ENCODE measurements around the gene PLXNA1. TPM values are rescaled to one million over a fixed set of nuclear protein-coding genes. Genes with fewer than 3 reads are reported as not detected.

PLXNA1 gene
- total RNA-seq, 3 donors from 2014 or later = 21.3 to 32.2 (median 25.9) TPM

GRCh38 chr3:126997455-126998038 lies 14.6 kb downstream of the PLXNA1 start:
- no peaks in the 10 kb centered on the region for H3K27me3 ChIP-seq
- H3K4me1 ChIP-seq = peaks cover 33 to 51% of the 10 kb centered on the region in 2 donors
- no peak overlapping the region for H3K4me3 ChIP-seq
- DNase-seq (ENCODE audit: low spot score in 2 of 2) = no peak
- intact Hi-C loops (cut with DNase I; ENCODE audit: low total_unique reads) = no loop called here
- TF ChIP-seq POLR2AphosphoS5 (IDR thresholded peaks at IDR 0.05) = no peak
- no peak for TF ChIP-seq POLR2A (IDR thresholded peaks at IDR 0.05)
- TF ChIP-seq, protein P1, sequence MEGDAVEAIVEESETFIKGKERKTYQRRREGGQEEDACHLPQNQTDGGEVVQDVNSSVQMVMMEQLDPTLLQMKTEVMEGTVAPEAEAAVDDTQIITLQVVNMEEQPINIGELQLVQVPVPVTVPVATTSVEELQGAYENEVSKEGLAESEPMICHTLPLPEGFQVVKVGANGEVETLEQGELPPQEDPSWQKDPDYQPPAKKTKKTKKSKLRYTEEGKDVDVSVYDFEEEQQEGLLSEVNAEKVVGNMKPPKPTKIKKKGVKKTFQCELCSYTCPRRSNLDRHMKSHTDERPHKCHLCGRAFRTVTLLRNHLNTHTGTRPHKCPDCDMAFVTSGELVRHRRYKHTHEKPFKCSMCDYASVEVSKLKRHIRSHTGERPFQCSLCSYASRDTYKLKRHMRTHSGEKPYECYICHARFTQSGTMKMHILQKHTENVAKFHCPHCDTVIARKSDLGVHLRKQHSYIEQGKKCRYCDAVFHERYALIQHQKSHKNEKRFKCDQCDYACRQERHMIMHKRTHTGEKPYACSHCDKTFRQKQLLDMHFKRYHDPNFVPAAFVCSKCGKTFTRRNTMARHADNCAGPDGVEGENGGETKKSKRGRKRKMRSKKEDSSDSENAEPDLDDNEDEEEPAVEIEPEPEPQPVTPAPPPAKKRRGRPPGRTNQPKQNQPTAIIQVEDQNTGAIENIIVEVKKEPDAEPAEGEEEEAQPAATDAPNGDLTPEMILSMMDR (IDR thresholded peaks at IDR 0.05) = no peak
- H3K9me3 ChIP-seq = no peaks in the 10 kb centered on the region
- H3K36me3 ChIP-seq = no peaks in the 10 kb centered on the region
- H3K27ac ChIP-seq = peak overlapping the region in 1 of 2 donors; percentile 93

- Histone ChIP-seq H3K4me3 (no peak overlapping the region), H3K4me1 (peaks cover 36 to 51% of the 10 kb centered on the region in 2 donors), H3K27ac (peak overlapping the region; percentile 41 to 93), H3K27me3 (no peaks in the 10 kb centered on the region), H3K9me3 (no peaks in the 10 kb centered on the region), H3K36me3 (no peaks in the 10 kb centered on the region)
- intact Hi-C loops (cut with DNase I; ENCODE audit: low total_unique reads) = no loop called here
- DNase-seq (ENCODE audit: low spot score in 2 of 2) = no peak
- TF ChIP-seq, protein P1 (IDR thresholded peaks at IDR 0.05) = no peak
- TF ChIP-seq POLR2AphosphoS5 (IDR thresholded peaks at IDR 0.05) (no peak), POLR2A (IDR thresholded peaks at IDR 0.05) (no peak)
Measured at GRCh38 chr3:126998320-126998719, 15.4 kb downstream of the PLXNA1 start.

DNA sequence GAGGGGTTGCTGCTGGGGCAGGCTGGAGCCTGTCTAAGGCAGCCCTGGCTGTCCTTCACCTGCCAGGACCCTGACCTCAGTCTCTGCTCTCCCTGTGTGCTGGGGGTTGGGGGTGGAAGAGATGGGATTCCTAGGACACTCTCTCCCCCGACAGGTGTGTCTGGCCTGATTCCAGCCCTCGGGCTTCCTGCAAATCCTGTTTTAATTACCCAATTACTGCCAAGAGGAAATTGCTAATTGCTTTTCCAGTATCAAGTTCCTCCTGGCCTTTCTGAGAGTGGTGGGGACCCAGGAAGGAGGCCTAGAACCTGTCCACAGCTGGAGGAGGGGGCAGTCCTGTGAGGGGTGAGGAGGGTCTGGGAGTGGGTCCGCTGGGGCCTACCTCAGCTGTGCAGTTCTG lies 15.8 kb downstream of the PLXNA1 start:
- intact Hi-C loops (cut with DNase I; ENCODE audit: low total_unique reads) = no loop called here
- no peaks in the 10 kb centered on the region for H3K27me3 ChIP-seq
- no peaks in the 10 kb centered on the region for H3K36me3 ChIP-seq
- peaks cover 36 to 48% of the 10 kb centered on the region in 2 donors for H3K4me1 ChIP-seq
- DNase-seq (ENCODE audit: low spot score in 2 of 2) = no peak
- H3K9me3 ChIP-seq = no peaks in the 10 kb centered on the region
- peak overlapping the region; percentile 41 to 93 for H3K27ac ChIP-seq
- TF ChIP-seq, protein P1 (IDR thresholded peaks at IDR 0.05) = no peak
- no peak for TF ChIP-seq POLR2A (IDR thresholded peaks at IDR 0.05)
- TF ChIP-seq POLR2AphosphoS5 (IDR thresholded peaks at IDR 0.05) = no peak
- H3K4me3 ChIP-seq = peak overlapping the region in 1 of 3 donors; percentile 23

DNA sequence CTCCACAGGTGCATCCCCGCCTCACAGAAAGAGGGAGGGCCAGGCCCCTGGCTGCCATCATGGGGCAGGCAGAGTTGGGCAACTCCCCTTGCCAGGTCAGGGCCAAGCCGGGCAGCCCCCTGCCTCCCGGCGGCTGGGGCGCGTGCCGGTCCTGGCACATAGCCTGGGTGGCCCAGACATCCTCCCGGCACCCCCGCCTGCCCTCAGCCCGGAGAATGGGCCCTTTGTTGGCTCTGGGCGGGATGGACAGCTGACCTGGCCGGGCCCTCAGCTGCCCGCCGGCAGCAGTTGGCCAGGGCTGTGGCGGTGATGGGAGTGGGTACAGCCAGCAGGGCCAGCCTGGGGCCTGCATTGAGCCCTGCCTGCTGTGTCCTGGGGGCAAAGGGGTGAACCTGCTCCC lies 16.5 kb downstream of the PLXNA1 start:
- intact Hi-C loops (cut with DNase I; ENCODE audit: low total_unique reads) = no loop called here
- Histone ChIP-seq H3K36me3 (no peaks in the 10 kb centered on the region), H3K27me3 (no peaks in the 10 kb centered on the region), H3K9me3 (no peaks in the 10 kb centered on the region), H3K4me1 (peaks cover 33 to 41% of the 10 kb centered on the region in 2 donors), H3K27ac (peak overlapping the region; percentile 41 to 93), H3K4me3 (peak overlapping the region in 1 of 3 donors; percentile 23)
- TF ChIP-seq, protein P1 (IDR thresholded peaks at IDR 0.05) = no peak
- TF ChIP-seq POLR2AphosphoS5 (IDR thresholded peaks at IDR 0.05) = no peak
- TF ChIP-seq POLR2A (IDR thresholded peaks at IDR 0.05) = no peak
- DNase-seq (ENCODE audit: low spot score in 2 of 2) = no peak

- Histone ChIP-seq H3K4me3 (no peak overlapping the region), H3K4me1 (peaks cover 26 to 34% of the 10 kb centered on the region in 2 donors), H3K27me3 (no peaks in the 10 kb centered on the region), H3K36me3 (no peaks in the 10 kb centered on the region), H3K27ac (peak overlapping the region in 1 of 2 donors; percentile 93), H3K9me3 (no peaks in the 10 kb centered on the region)
- no peak for TF ChIP-seq POLR2AphosphoS5 (IDR thresholded peaks at IDR 0.05)
- no peak for TF ChIP-seq POLR2A (IDR thresholded peaks at IDR 0.05)
- TF ChIP-seq, protein P1 (IDR thresholded peaks at IDR 0.05) = no peak
- DNase-seq (ENCODE audit: low spot score in 2 of 2) = no peak
- intact Hi-C loops (cut with DNase I; ENCODE audit: low total_unique reads) = no loop called here
Measured at GRCh38 chr3:127000119-127000518, 17.2 kb downstream of the PLXNA1 start.
